Natural killer cell (primary cell): ENCODE data around the gene ARFGAP3. TPM values are rescaled to one million over a fixed set of nuclear protein-coding genes. Genes with fewer than 3 reads are reported as not detected.
"Not testable (repeated sequence)": the region's sequence is repeated elsewhere in the genome, so short reads cannot be mapped to it uniquely, and the experiment has no call there.

Experiments
- ATAC-seq, 3 donors: fragments of 150-1000 bp in 2 of 3; fragments of 200-7000 bp in 1 of 3; cut with Tn5 transposase; 1 replicate in 1 of 3; 2 replicates in 2 of 3; pipeline ENCODE4 v1.10.0; 2021; ENCODE audit warnings: mild to moderate bottlenecking in 2 of 3, moderate library complexity in 2 of 3
- DNase-seq, 2 donors: peaks; one replicate each; pipeline versions ENCODE4 v3.0.0 to v3.0.0-alpha.2; 2013 to 2021; ENCODE audit warnings: mixed read lengths in 1 of 2
- H3K27ac ChIP-seq: one replicate; pipeline ENCODE4 v1.5.1; 2013; ENCODE audit warnings: mild to moderate bottlenecking, low read length
- H3K27me3 ChIP-seq: one replicate; pipeline ENCODE4 v1.6.1; 2013; ENCODE audit warnings: low read length; ENCODE audit not compliant: control insufficient read depth, insufficient read depth
- H3K36me3 ChIP-seq: one replicate; pipeline ENCODE4 v1.6.1; 2013; ENCODE audit warnings: low read length; ENCODE audit not compliant: control insufficient read depth, insufficient read depth
- H3K4me1 ChIP-seq: one replicate; pipeline ENCODE4 v1.6.1; 2013; ENCODE audit warnings: low read length; ENCODE audit not compliant: control insufficient read depth, insufficient read depth
- H3K4me3 ChIP-seq: one replicate; pipeline ENCODE4 v1.5.1; 2013; ENCODE audit warnings: low read length
- H3K9me3 ChIP-seq: one replicate; pipeline ENCODE4 v1.6.1; 2013; ENCODE audit warnings: low read length; ENCODE audit not compliant: control insufficient read depth, insufficient read depth
- H3K27ac Mint-ChIP-seq, 2 donors: one replicate each; pipeline ENCODE4 v1.8.0; 2022; ENCODE audit warnings: mild to moderate bottlenecking in 2 of 2, mixed read lengths in 2 of 2, moderate library complexity in 1 of 2
- H3K27me3 Mint-ChIP-seq, 2 donors: one replicate each; pipeline ENCODE4 v1.8.0; 2022; ENCODE audit warnings: low read depth in 2 of 2, mixed read lengths in 2 of 2
- H3K36me3 Mint-ChIP-seq: one replicate; pipeline ENCODE4 v1.8.0; 2022; ENCODE audit warnings: mixed read lengths
- H3K4me1 Mint-ChIP-seq, 2 donors: one replicate each; pipeline ENCODE4 v1.8.0; 2022; ENCODE audit warnings: mixed read lengths in 2 of 2
- H3K4me3 Mint-ChIP-seq: one replicate; pipeline ENCODE4 v1.8.0; 2022; ENCODE audit warnings: mild to moderate bottlenecking, moderate library complexity, mixed read lengths
- H3K9me3 Mint-ChIP-seq, 2 donors: one replicate each; pipeline ENCODE4 v1.8.0; 2022; ENCODE audit warnings: mixed read lengths in 2 of 2
- WGBS: methylation state at CpG from one replicate; pipeline ENCODE4 v1.1.7; 2013; ENCODE audit warnings: missing lambda C conversion rate; ENCODE audit not compliant: insufficient coverage; 5-methylcytosine and 5-hydroxymethylcytosine counted together
- intact Hi-C: fragments of 100-400 bp; cut with micrococcal nuclease; formaldehyde crosslinking; loops from one replicate; pipeline ENCODE4 v1.14.2; 2022
- total RNA-seq, 4 donors: library from RNA; stranded (reverse); fragments of 120-200 nt in 1 of 4; gene quantifications; one replicate each; pipeline versions ENCODE4 v1.2.3 to v1.2.4, GENCODE V29; 2013 to 2022
- TF ChIP-seq, protein P1 (sequence below): fragments of 200-600 bp; IDR thresholded peaks from one replicate; pipeline ENCODE4 v1.8.0; 2022; ENCODE audit warnings: antibody characterized with exemption

ARFGAP3 gene
- total RNA-seq, 3 donors from 2014 or later (not counting 1 experiment from before 2014, with no cell fraction given) = 46.3 to 58.0 (median 53.8) TPM

DNA sequence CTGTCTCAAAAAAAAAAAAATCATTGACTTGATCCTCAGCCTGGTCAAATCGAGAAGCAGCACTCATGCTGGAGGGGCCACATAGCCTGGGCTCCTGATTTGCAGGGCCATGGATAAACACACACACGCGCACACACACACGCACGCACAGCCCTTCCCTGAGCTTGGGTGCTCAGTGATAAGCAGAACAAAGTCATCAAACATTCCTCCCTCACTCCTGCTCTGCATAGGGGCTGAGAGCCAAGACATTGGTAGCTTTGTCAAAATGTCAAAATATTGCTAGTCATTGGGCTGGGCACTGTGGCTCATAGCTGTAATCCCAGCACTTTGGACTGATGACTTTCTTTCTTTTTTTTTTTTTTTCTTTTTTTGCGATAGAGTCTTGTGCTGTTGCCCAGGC, 102.4 kb downstream of the ARFGAP3 start:
- Histone ChIP-seq H3K4me1 (peaks cover 5% of the 10 kb centered on the region), H3K27me3 (no peaks in the 10 kb centered on the region), H3K27ac (no peak overlapping the region), H3K4me3 (no peak overlapping the region), H3K36me3 (no peaks in the 10 kb centered on the region), H3K9me3 (no peaks in the 10 kb centered on the region)
- intact Hi-C loops = no loop called here
- Mint-ChIP-seq H3K9me3 (no peaks in the 10 kb centered on the region), H3K27ac (no peak overlapping the region), H3K27me3 (no peaks in the 10 kb centered on the region), H3K4me3 (no peak overlapping the region), H3K36me3 (no peaks in the 10 kb centered on the region), H3K4me1 (no peaks in the 10 kb centered on the region)
- ATAC-seq = no peak
- 66% methylated on average over 6 of the region's 6 CpGs for WGBS
- TF ChIP-seq, protein P1, sequence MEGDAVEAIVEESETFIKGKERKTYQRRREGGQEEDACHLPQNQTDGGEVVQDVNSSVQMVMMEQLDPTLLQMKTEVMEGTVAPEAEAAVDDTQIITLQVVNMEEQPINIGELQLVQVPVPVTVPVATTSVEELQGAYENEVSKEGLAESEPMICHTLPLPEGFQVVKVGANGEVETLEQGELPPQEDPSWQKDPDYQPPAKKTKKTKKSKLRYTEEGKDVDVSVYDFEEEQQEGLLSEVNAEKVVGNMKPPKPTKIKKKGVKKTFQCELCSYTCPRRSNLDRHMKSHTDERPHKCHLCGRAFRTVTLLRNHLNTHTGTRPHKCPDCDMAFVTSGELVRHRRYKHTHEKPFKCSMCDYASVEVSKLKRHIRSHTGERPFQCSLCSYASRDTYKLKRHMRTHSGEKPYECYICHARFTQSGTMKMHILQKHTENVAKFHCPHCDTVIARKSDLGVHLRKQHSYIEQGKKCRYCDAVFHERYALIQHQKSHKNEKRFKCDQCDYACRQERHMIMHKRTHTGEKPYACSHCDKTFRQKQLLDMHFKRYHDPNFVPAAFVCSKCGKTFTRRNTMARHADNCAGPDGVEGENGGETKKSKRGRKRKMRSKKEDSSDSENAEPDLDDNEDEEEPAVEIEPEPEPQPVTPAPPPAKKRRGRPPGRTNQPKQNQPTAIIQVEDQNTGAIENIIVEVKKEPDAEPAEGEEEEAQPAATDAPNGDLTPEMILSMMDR = no peak
- no peak for DNase-seq

DNA sequence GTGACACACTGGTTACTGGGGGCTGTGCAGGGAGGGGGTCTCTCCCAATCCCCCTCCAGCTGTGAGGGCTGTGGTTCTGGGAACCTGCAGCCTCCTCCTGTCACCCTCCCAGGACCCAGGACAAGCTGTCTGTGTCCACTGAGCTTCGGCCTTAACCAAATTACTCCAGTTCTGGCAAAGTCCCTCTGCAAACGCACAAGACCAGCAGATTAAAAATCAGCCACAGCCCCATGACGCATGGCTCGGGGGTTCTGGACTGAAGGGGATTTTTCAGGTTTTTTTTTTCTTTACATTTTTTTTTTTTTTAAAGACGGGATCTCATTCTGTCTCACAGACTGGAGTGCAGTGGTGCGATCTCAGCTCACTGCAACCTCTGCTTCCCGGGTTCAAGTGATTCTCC, 104.2 kb downstream of the ARFGAP3 start:
- intact Hi-C loops = no loop called here
- DNase-seq (no peak), ATAC-seq (no peak)
- H3K9me3 Mint-ChIP-seq = no peaks in the 10 kb centered on the region
- H3K27me3 ChIP-seq = no peaks in the 10 kb centered on the region
- H3K36me3 Mint-ChIP-seq = no peaks in the 10 kb centered on the region
- H3K4me3 ChIP-seq = no peak overlapping the region
- peaks cover 5% of the 10 kb centered on the region for H3K4me1 ChIP-seq
- H3K27me3 Mint-ChIP-seq = no peaks in the 10 kb centered on the region
- H3K27ac ChIP-seq = no peak overlapping the region
- TF ChIP-seq, protein P1 = no peak
- H3K27ac Mint-ChIP-seq = no peak overlapping the region
- H3K36me3 ChIP-seq = no peaks in the 10 kb centered on the region
- WGBS = 79% methylated on average over 7 of the region's 7 CpGs
- no peak overlapping the region for H3K4me3 Mint-ChIP-seq
- no peaks in the 10 kb centered on the region for H3K9me3 ChIP-seq
- no peaks in the 10 kb centered on the region for H3K4me1 Mint-ChIP-seq

DNA sequence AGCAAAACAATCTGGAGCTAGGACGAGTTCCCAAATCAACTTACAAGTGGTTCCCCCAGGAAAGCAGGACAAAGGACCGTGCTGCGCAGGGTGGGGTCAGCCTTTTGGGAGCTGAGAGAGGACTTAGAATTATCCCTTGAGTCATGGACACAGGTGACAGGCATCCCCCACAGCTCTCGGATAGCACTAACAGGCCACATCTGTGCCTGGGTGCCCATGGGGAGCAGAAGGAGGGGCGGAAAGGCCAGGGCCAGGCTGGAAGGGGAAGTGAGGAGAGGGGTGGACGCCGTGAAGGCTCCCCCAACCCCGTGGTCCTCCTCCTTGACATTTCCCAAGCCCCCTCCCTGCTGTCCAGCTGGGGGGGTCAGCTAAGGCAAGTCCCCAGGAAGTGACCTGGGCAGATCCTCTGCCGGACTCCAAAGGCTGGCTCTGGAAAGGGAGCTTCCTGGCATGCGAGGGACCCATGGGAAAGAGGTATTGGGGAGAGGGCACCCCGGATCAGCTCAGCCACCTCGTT, 104.8 kb downstream of the ARFGAP3 start:
- intact Hi-C loops = no loop called here
- no peaks in the 10 kb centered on the region for H3K27me3 Mint-ChIP-seq

DNA sequence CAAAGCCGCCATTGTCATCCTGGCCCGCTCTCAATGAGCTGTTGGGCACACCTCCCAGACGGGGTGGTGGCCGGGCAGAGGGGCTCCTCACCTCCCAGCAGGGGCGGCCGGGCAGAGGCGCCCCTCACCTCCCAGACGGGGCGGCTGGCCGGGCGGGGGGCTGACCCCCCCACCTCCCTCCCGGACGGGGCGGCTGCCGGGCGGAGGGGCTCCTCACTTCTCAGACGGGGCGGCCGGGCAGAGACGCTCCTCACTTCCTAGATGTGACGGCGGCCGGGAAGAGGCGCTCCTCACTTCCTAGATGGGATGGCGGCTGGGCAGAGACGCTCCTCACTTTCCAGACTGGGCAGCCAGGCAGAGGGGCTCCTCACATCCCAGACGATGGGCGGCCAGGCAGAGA, 106.7 kb downstream of the ARFGAP3 start:
- H3K27ac ChIP-seq, H3K27me3 Mint-ChIP-seq, H3K4me1 ChIP-seq, intact Hi-C loops, H3K36me3 ChIP-seq, H3K27ac Mint-ChIP-seq, H3K4me3 Mint-ChIP-seq, DNase-seq, H3K27me3 ChIP-seq, H3K4me1 Mint-ChIP-seq, H3K9me3 Mint-ChIP-seq, ATAC-seq, H3K9me3 ChIP-seq, H3K36me3 Mint-ChIP-seq, H3K4me3 ChIP-seq: not testable (repeated sequence)
- 89% methylated on average over 15 of the region's 28 CpGs for WGBS

More for the DNA sequence above, 104.8 kb downstream of the ARFGAP3 start:
- WGBS = 64% methylated on average over 12 of the region's 12 CpGs
- Mint-ChIP-seq H3K4me1 (no peaks in the 10 kb centered on the region), H3K27ac (no peak overlapping the region), H3K36me3 (no peaks in the 10 kb centered on the region), H3K9me3 (no peaks in the 10 kb centered on the region), H3K4me3 (no peak overlapping the region)
- DNase-seq (no peak), ATAC-seq (no peak)
- Histone ChIP-seq H3K4me1 (peaks cover 5% of the 10 kb centered on the region), H3K4me3 (no peak overlapping the region), H3K27me3 (no peaks in the 10 kb centered on the region), H3K36me3 (no peaks in the 10 kb centered on the region), H3K9me3 (no peaks in the 10 kb centered on the region), H3K27ac (no peak overlapping the region)
- TF ChIP-seq, protein P1 = no peak
